Endothelial cell of hepatic sinusoid (primary cell): ENCODE results near the gene ACSS3.

Source experiments
- in situ Hi-C: cut with HindIII; loops from 2 replicates; pipeline ENCODE4 v1.10.0; 2017; ENCODE audit warnings: low sequenced_read_pairs

Gene ACSS3

DNA sequence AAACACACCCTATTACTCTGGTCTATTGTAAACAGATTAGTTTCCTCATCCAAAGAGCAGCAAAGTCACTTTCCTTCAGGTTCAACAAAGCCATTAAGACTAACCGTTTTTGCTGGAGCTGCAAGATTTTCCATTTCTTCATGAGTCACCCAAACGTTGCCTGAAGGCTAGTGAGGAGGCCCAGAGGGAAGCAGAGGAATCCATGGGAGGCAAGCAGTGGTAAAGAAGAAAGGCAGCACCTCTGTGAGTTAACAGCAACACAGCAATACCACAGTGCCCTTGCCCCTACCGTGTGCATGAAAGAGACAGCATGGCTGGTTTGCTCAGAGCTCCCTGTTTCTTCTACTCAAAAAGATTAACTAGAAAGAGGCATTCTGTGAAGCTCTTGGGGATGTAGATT is 206.3 kb downstream of the ACSS3 start:
- in situ Hi-C loops, result no loop called here

DNA sequence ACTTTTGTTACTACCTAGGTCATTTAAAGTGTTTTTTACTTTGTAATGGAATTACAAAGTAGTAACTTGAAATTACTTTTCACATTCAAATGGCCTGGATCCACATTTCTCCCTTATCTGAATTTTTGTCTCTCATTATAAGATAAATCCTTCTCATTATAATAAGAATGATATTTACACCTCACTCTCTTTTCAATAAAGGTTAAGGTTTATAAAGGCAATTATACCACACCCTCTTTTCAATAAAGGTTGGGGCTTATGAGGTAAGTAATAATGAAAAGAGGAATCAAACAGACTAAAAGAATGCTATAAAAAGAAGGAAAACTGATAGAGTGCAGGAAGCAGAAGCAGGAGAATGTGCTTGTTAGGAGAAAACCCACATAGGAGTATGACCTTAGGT is 210.8 kb downstream of the ACSS3 start:
- in situ Hi-C loops, result no loop called here

DNA sequence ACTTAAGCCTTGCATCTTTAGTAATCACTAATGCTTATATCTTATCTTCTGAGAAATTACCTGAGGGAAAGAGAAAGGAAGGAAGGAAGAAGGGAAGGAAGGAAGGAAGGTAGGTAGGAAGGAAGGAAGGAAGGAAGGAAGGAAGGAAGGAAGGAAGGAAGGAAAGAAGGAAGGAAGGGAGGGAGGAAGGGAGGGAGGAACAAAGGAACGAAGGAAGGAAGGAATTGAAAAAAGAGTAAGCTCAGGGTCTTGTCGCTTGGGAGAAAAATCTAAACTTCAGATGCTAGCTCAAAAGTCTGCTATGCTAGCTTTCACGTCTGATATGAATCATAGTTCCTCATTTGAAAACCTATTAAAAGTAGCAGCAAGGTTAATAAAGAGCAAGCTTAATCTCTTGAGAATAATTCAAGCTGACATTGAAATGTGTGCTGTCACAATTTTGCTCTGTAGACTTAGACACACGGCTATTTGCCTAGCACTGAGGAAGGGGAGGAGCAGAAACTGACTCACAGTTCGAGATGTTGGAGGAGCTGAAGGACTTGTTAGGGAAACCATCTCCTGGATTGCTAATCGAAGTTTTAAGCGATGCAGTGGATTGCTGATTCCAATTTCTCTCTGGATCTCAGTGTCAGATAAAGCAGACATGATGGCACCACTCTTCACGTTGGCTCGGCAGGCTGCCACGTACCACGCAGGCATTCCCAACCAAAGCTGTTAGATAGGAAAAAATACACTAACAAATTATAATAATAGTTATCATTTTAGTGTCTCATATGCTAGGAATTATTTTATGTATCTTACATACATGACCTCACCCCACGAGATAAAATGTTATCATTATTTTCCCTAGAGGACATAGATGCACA is 216.7 kb downstream of the ACSS3 start:
- in situ Hi-C loops, result no loop called here

DNA sequence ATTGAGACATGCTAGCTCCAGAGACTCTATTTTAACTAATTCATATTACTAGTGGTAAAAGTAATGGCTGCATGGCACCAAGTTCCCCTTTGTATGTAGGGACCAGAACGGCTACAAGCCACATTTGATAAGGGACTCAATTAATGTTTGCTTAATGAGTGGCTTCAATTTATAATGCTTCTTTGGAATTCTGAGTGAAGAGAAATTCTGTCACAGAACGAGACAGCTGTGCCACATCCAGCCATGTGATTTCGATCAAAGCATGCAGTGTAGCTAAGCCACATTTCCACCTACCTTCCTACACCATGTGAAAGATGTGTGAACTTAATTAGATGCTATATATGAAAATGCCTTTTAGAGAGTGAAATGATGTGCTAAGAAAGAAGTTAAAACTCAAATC is 217.4 kb downstream of the ACSS3 start:
- in situ Hi-C loops, result no loop called here

DNA sequence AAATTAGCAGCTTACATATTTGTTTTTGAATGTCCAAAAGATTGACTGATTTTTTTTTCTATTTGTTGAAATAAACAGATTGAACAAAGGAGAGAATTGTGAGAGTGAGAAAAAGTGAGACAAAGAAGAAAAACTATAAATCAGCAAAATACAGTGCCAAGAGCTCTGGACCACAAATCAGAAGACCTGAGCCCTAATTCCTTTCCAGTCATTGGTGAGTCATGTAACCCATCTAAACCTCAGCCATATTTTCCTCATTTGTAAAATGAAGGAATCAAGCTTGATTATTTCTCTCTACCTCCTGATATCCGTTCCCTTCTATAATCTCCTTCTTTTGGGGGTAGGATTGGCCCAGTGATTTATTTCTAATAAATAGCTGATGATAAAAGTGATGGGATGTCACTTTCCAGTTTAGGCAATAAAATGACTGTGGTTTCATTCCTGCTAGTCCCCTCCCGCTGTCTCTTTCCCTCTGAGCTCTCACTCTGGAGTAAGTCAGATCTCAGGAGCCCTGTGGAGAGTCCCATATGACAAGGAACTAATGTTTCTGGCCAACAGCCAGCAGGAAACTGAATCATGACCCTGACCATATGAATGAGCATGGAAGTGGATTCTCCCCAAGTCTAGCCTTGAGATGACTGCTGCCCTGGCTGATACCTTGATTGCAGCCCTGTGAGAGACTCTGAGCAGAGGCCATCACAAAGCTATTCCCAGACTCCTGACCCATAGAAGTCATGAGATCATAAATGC is 218.9 kb downstream of the ACSS3 start:
- in situ Hi-C loops, result no loop called here

DNA sequence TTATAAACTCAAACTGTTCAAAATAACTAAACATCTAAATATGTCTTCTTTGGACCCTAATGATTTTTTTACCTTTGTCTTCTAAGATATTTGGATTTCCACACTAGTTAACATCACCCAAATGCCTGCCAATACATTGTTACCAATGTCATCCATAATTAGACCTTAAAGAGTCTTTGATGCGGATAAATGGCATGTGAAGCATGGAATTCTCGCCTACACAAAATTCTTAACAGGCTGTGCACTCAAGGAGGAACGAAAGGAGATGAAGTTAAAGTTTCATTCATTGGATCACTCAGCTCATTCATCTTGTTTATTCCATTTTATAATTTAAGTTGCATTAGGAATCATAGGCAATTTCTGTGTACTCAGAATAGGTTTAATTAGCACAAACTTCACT is 219.7 kb downstream of the ACSS3 start:
- in situ Hi-C loops, result no loop called here

DNA sequence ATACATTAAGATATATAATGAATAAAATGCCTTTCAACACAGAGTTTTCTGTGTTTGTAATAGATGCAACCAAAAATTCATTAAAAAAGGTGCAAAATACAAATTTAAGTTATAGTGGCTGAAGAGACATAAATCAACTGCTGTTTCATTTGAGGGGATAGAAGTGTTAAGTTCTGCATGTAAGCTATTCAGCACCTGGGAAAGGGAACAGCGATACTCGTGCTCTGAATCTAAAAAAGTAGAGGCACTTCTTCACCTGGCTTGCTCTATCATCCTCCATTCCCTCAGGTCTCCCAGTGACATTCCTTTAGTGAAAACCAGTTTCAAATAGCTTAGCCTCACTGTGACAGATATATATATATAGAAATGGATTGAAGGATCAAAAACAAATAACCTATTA is 222.6 kb downstream of the ACSS3 start:
- in situ Hi-C loops, result no loop called here

DNA sequence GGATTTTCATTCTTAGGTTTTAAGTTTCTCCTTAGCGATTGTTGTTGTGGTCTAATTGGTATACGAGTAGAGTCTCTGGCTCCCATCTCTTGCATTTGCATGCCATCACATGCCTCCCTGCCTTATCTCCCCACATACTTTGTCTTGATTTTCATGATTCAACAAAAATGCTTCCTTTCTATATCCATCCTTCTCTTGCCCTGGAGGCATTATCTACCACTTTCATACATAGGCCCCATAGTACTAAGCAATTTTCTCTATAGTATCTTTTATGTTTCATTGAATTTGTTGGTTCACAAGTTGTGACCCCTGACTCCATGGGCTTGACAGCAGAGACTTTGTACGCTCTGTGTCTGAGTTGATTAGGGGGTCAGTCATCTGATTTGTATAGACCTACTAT is 226.1 kb downstream of the ACSS3 start:
- in situ Hi-C loops, result no loop called here
